Activated naive CD4-positive, alpha-beta T cell treated with anti-CD3 and anti-CD28 coated beads for 36 hours (primary cell): ENCODE measurements around the gene NPHS1. TPM values are rescaled to one million over a fixed set of nuclear protein-coding genes. Genes with fewer than 3 reads are reported as not detected.
A peak's percentile ranks its signal among the peaks of the same experiment; 100 is the strongest.

ENCODE experiments used
- CTCF ChIA-PET: fragments of 350-600 bp; sonication (Branson Sonifier 250); formaldehyde crosslinking; loops from one replicate; lab custom pipeline; 2021; ENCODE audit warnings: antibody characterized with exemption; lab: Charles Lee
- DNase-seq: peaks from one replicate; pipeline ENCODE4 v3.0.0-alpha.2; 2020
- H3K27ac Mint-ChIP-seq: one replicate; pipeline ENCODE4 v1.8.0; 2021; ENCODE audit warnings: mild to moderate bottlenecking, mixed read lengths
- H3K27me3 Mint-ChIP-seq: one replicate; pipeline ENCODE4 v1.8.0; 2021; ENCODE audit warnings: low read depth, mixed read lengths
- H3K36me3 Mint-ChIP-seq: one replicate; pipeline ENCODE4 v1.8.0; 2021; ENCODE audit warnings: low read depth, mixed read lengths
- H3K4me1 Mint-ChIP-seq: one replicate; pipeline ENCODE4 v1.8.0; 2021; ENCODE audit warnings: low read depth, mixed read lengths
- H3K4me3 Mint-ChIP-seq: one replicate; pipeline ENCODE4 v1.8.0; 2021; ENCODE audit warnings: mild to moderate bottlenecking, moderate library complexity, mixed read lengths
- H3K9me3 Mint-ChIP-seq: one replicate; pipeline ENCODE4 v1.8.0; 2021; ENCODE audit warnings: mixed read lengths
- intact Hi-C: fragments of 100-400 bp; cut with micrococcal nuclease; formaldehyde crosslinking; loops from one replicate; pipeline ENCODE4 v1.15.1; 2023
- total RNA-seq, 2 experiments: library from RNA; stranded (reverse); gene quantifications; one replicate each; pipeline ENCODE4 v1.2.3, GENCODE V29; 2021

NPHS1 gene
- total RNA-seq, 2 experiments from 2014 or later = 0.05 TPM; not detected in 1

- H3K36me3 Mint-ChIP-seq = peaks cover 6% of the 10 kb centered on the region
- H3K4me3 Mint-ChIP-seq = peak overlapping the region; percentile 78
- H3K27me3 Mint-ChIP-seq = no peaks in the 10 kb centered on the region
- DNase-seq = no peak
- H3K27ac Mint-ChIP-seq = no peak overlapping the region
- intact Hi-C loops = loop anchor here (5.0 kb wide), 1 partner anchor 135 kb away; the partner anchor contains the start of gene ETV2
- no peaks in the 10 kb centered on the region for H3K9me3 Mint-ChIP-seq
- CTCF ChIA-PET = interaction anchor here (0.6 to 1.3 kb wide), 3 partner anchors 83 to 332 kb away, joined by 3 read pairs; no protein-coding TSS in a partner anchor
- H3K4me1 Mint-ChIP-seq = peaks cover 18% of the 10 kb centered on the region
Measured at GRCh38 chr19:35777086-35777841, 75.0 kb downstream of the NPHS1 start.

- Mint-ChIP-seq H3K36me3 (peaks cover 3% of the 10 kb centered on the region), H3K4me1 (peaks cover 18% of the 10 kb centered on the region), H3K9me3 (no peaks in the 10 kb centered on the region), H3K27ac (no peak overlapping the region), H3K27me3 (no peaks in the 10 kb centered on the region), H3K4me3 (peak overlapping the region; percentile 78)
- no peak for DNase-seq
- intact Hi-C loops = loop anchor here (5.0 kb wide), 1 partner anchor 134 kb away; the partner anchor contains the start of gene ETV2
- CTCF ChIA-PET = interaction anchor here (0.6 to 1.3 kb wide), 3 partner anchors 82 to 331 kb away, joined by 3 read pairs; no protein-coding TSS in a partner anchor
Measured at GRCh38 chr19:35776102-35776788, 76.1 kb downstream of the NPHS1 start.

Other genes starting within 250 kb of the NPHS1 start
- 10 to 100 TPM; 40.4 to 42.5 TPM for gene HAUS5, start 239.8 kb downstream of the NPHS1 start, total RNA-seq
- gene RBM42, start 223.5 kb downstream of the NPHS1 start, total RNA-seq = 10 to 100 TPM; 64.2 to 66.2 TPM
- gene ETV2, start 210.8 kb downstream of the NPHS1 start, total RNA-seq = under 1 TPM; 0.52 to 0.84 TPM
- gene COX6B1, start 204.2 kb downstream of the NPHS1 start, total RNA-seq = 100 to 1,000 TPM; 499 to 512 TPM
- under 1 TPM in 1 of 2 experiments, not detected in 1; 0.21 TPM for gene UPK1A, start 186.0 kb downstream of the NPHS1 start, total RNA-seq
- 100 to 1,000 TPM; 174 to 181 TPM for gene ZBTB32, start 147.9 kb downstream of the NPHS1 start, total RNA-seq
- 10 to 100 TPM; 62.0 to 65.8 TPM for gene KMT2B, start 134.5 kb downstream of the NPHS1 start, total RNA-seq
- gene IGFLR1, start 110.1 kb downstream of the NPHS1 start, total RNA-seq = 10 to 100 TPM; 51.0 to 52.8 TPM
- 10 to 100 TPM; 41.8 to 44.2 TPM for gene U2AF1L4, start 107.1 kb downstream of the NPHS1 start, total RNA-seq
- gene PSENEN, start 106.9 kb downstream of the NPHS1 start, total RNA-seq = 10 to 100 TPM; 32.4 to 37.7 TPM
- gene LIN37, start 103.9 kb downstream of the NPHS1 start, total RNA-seq = 1 to 10 TPM; 5.7 to 9.7 TPM
- gene HSPB6, start 95.5 kb downstream of the NPHS1 start, total RNA-seq = under 1 TPM; 0.40 to 0.55 TPM
- gene PROSER3, start 94.3 kb downstream of the NPHS1 start, total RNA-seq = 10 to 100 TPM; 45.3 to 47.4 TPM
- 10 to 100 TPM; 49.5 to 61.6 TPM for gene ARHGAP33, start 76.9 kb downstream of the NPHS1 start, total RNA-seq
- gene PRODH2, start 39.7 kb downstream of the NPHS1 start, total RNA-seq = not detected
- 1 to 10 TPM; 1.0 to 1.1 TPM for gene KIRREL2, start 4.4 kb upstream of the NPHS1 start, total RNA-seq
- 1 to 10 TPM in 1 of 2 experiments, under 1 TPM in 1; 0.79 to 1.2 TPM for gene APLP1, start 16.1 kb upstream of the NPHS1 start, total RNA-seq
- gene NFKBID, start 48.0 kb upstream of the NPHS1 start, total RNA-seq = 10 to 100 TPM; 56.2 to 56.4 TPM
- 10 to 100 TPM; 11.7 to 14.5 TPM for gene HCST, start 50.0 kb upstream of the NPHS1 start, total RNA-seq
- not detected for gene TYROBP, start 55.8 kb upstream of the NPHS1 start, total RNA-seq
- gene LRFN3, start 83.9 kb upstream of the NPHS1 start, total RNA-seq = 1 to 10 TPM; 4.0 TPM
- 10 to 100 TPM; 13.1 to 13.8 TPM for gene SDHAF1, start 142.7 kb upstream of the NPHS1 start, total RNA-seq
- 1 to 10 TPM; 1.1 to 2.1 TPM for gene SYNE4, start 156.3 kb upstream of the NPHS1 start, total RNA-seq
- 10 to 100 TPM; 36.9 to 37.8 TPM for gene ALKBH6, start 161.7 kb upstream of the NPHS1 start, total RNA-seq
- under 1 TPM in 1 of 2 experiments, not detected in 1; 0.15 TPM for gene CLIP3, start 180.4 kb upstream of the NPHS1 start, total RNA-seq
- gene THAP8, start 201.8 kb upstream of the NPHS1 start, total RNA-seq = 1 to 10 TPM; 1.1 to 1.2 TPM
- 10 to 100 TPM; 23.7 to 25.6 TPM for gene WDR62, start 202.4 kb upstream of the NPHS1 start, total RNA-seq